D341Med (cell line): ENCODE data around the gene ROBO2.

Source experiments
- DNase-seq: peaks from one replicate; pipeline ENCODE4 v3.0.0; 2012; ENCODE audit warnings: low spot score

ROBO2 gene

GRCh38 chr3:77588863-77589262 lies 549.0 kb downstream of the ROBO2 start:
- DNase-seq = no peak

- DNase-seq = no peak
These were observed 550.3 kb downstream of the ROBO2 start for GRCh38 chr3:77590191-77590590.

GRCh38 chr3:77595371-77595870 lies 555.5 kb downstream of the ROBO2 start:
- no peak for DNase-seq

GRCh38 chr3:77599948-77600347 lies 560.0 kb downstream of the ROBO2 start:
- DNase-seq = no peak

- DNase-seq = no peak
These were observed 562.0 kb downstream of the ROBO2 start for GRCh38 chr3:77601823-77602415.

- no peak for DNase-seq
These were observed 562.8 kb downstream of the ROBO2 start for GRCh38 chr3:77602722-77603121.

GRCh38 chr3:77605308-77605707 lies 565.4 kb downstream of the ROBO2 start:
- no peak for DNase-seq

GRCh38 chr3:77605865-77606264 lies 566.0 kb downstream of the ROBO2 start:
- no peak for DNase-seq

- DNase-seq = no peak
These were observed 566.5 kb downstream of the ROBO2 start for GRCh38 chr3:77606372-77606771.

GRCh38 chr3:77618686-77619085 lies 578.8 kb downstream of the ROBO2 start:
- DNase-seq = no peak

GRCh38 chr3:77620009-77620408 lies 580.1 kb downstream of the ROBO2 start:
- no peak for DNase-seq

GRCh38 chr3:77623500-77623899 lies 583.6 kb downstream of the ROBO2 start:
- no peak for DNase-seq

- DNase-seq = no peak
These were observed 586.3 kb downstream of the ROBO2 start for GRCh38 chr3:77626157-77626556.

GRCh38 chr3:77648214-77648613 lies 608.3 kb downstream of the ROBO2 start:
- no peak for DNase-seq

GRCh38 chr3:77648664-77649063 lies 608.8 kb downstream of the ROBO2 start:
- no peak for DNase-seq

GRCh38 chr3:77652624-77653023 lies 612.7 kb downstream of the ROBO2 start:
- no peak for DNase-seq

- DNase-seq = no peak
These were observed 615.5 kb downstream of the ROBO2 start for GRCh38 chr3:77655396-77655795.

GRCh38 chr3:77660718-77661117 lies 620.8 kb downstream of the ROBO2 start:
- no peak for DNase-seq

- no peak for DNase-seq
These were observed 628.0 kb downstream of the ROBO2 start for GRCh38 chr3:77667901-77668300.

- DNase-seq = no peak
These were observed 628.5 kb downstream of the ROBO2 start for GRCh38 chr3:77668376-77668775.

- DNase-seq = no peak
These were observed 632.1 kb downstream of the ROBO2 start for GRCh38 chr3:77672016-77672415.

GRCh38 chr3:77682162-77682561 lies 642.3 kb downstream of the ROBO2 start:
- DNase-seq = no peak

GRCh38 chr3:77684115-77684514 lies 644.2 kb downstream of the ROBO2 start:
- no peak for DNase-seq

- no peak for DNase-seq
These were observed 645.8 kb downstream of the ROBO2 start for GRCh38 chr3:77685713-77686112.

GRCh38 chr3:77686560-77686959 lies 646.7 kb downstream of the ROBO2 start:
- no peak for DNase-seq
